GM23338 (cell line): ENCODE measurements around the gene LGALS13. TPM values are rescaled to one million over a fixed set of nuclear protein-coding genes. Genes with fewer than 3 reads are reported as not detected.
A peak's percentile ranks its signal among the peaks of the same experiment; 100 is the strongest.

Experiments
- ATAC-seq: fragments of 200-7000 bp; cut with Tn5 transposase; 3 replicates; pipeline ENCODE4 v1.9.1; 2020
- DNase-seq: peaks from one replicate; pipeline ENCODE4 v3.0.0-alpha.2; 2015; ENCODE audit warnings: low spot score
- H2AFZ ChIP-seq: fragments of 200-600 bp; sonication (generic); 2 replicates; pipeline ENCODE4 v1.8.0; 2016; ENCODE audit warnings: antibody characterized with exemption, mild to moderate bottlenecking, moderate library complexity
- H3F3A ChIP-seq: fragments of 200-600 bp; sonication (generic); replicated peaks from 2 replicates; pipeline ENCODE4 v1.8.0; 2017; ENCODE audit warnings: antibody characterized with exemption, mixed run types, low read depth
- H3K27ac ChIP-seq: fragments of 200-600 bp; sonication (generic); 2 replicates; pipeline ENCODE4 v1.6.1; 2016; ENCODE audit warnings: low read depth
- H3K27me3 ChIP-seq: fragments of 200-600 bp; sonication (generic); 2 replicates; pipeline ENCODE4 v1.8.0; 2016; ENCODE audit warnings: mild to moderate bottlenecking, mixed run types, moderate library complexity; ENCODE audit not compliant: insufficient read depth
- H3K36me3 ChIP-seq: fragments of 200-600 bp; sonication (generic); 2 replicates; pipeline ENCODE4 v1.8.0; 2016; ENCODE audit warnings: mild to moderate bottlenecking; ENCODE audit not compliant: insufficient read depth
- H3K4me1 ChIP-seq: fragments of 200-600 bp; sonication (generic); 2 replicates; pipeline ENCODE4 v1.8.0; 2016; ENCODE audit warnings: mild to moderate bottlenecking, moderate library complexity; ENCODE audit not compliant: insufficient read depth
- H3K4me2 ChIP-seq: fragments of 200-600 bp; sonication (generic); 2 replicates; pipeline ENCODE4 v1.7.1; 2017; ENCODE audit warnings: mixed run types
- H3K4me3 ChIP-seq: fragments of 200-600 bp; sonication (generic); 2 replicates; pipeline ENCODE4 v1.6.1; 2016; ENCODE audit warnings: mixed run types
- H3K79me2 ChIP-seq: fragments of 200-600 bp; sonication (generic); replicated peaks from 2 replicates; pipeline ENCODE4 v1.8.0; 2017; ENCODE audit warnings: mild to moderate bottlenecking; ENCODE audit not compliant: insufficient read depth
- H3K9me2 ChIP-seq: fragments of 200-600 bp; sonication (generic); 2 replicates; pipeline ENCODE4 v1.8.0; 2017; ENCODE audit not compliant: insufficient read depth
- H4K20me1 ChIP-seq: fragments of 200-600 bp; sonication (generic); replicated peaks from 2 replicates; pipeline ENCODE4 v1.8.0; 2017; ENCODE audit warnings: mild to moderate bottlenecking; ENCODE audit not compliant: insufficient read depth
- H3K27ac Mint-ChIP-seq: 2 replicates; pipeline ENCODE4 v1.8.0; 2020; ENCODE audit warnings: inconsistent platforms, mild to moderate bottlenecking, moderate library complexity, mixed read lengths
- H3K27me3 Mint-ChIP-seq: 3 replicates; pipeline ENCODE4 v1.8.0; 2022; ENCODE audit warnings: low read depth, mild to moderate bottlenecking, moderate library complexity, mixed read lengths, inconsistent platforms; ENCODE audit not compliant: insufficient read depth, poor library complexity
- H3K36me3 Mint-ChIP-seq: 3 replicates; pipeline ENCODE4 v1.8.0; 2021; ENCODE audit warnings: low read depth, mild to moderate bottlenecking, inconsistent platforms, moderate library complexity, mixed read lengths
- H3K4me1 Mint-ChIP-seq: 3 replicates; pipeline ENCODE4 v1.8.0; 2020; ENCODE audit warnings: mild to moderate bottlenecking, inconsistent platforms, mixed read lengths
- H3K4me3 Mint-ChIP-seq: 3 replicates; pipeline ENCODE4 v1.8.0; 2021; ENCODE audit warnings: moderate library complexity, mild to moderate bottlenecking, inconsistent platforms, mixed read lengths
- H3K9me3 Mint-ChIP-seq: 3 replicates; pipeline ENCODE4 v1.8.0; 2020; ENCODE audit warnings: moderate library complexity, mild to moderate bottlenecking, inconsistent platforms, mixed read lengths
- CREB1 ChIP-seq: fragments of 250-450 bp; sonication (Bioruptor Pico); IDR thresholded peaks from 2 replicates; pipeline ENCODE4 v1.5.0; 2020; ENCODE audit warnings: low read depth, mild to moderate bottlenecking, moderate library complexity
- CTCF ChIP-seq, 2 experiments: fragments of 200-600 bp in 1 of 2; sonication (generic) in 1 of 2; conservative IDR thresholded peaks; 2 replicates each; pipeline versions ENCODE4 v1.5.1 to v1.6.1; 2016 to 2017; ENCODE audit warnings: antibody characterized with exemption in 2 of 2, low read depth in 2 of 2, mild to moderate bottlenecking in 2 of 2, moderate library complexity in 1 of 2
- ETS1 ChIP-seq: IDR thresholded peaks from 2 replicates; pipeline ENCODE4 v1.6.1; 2016; ENCODE audit warnings: antibody characterized with exemption
- EZH2 ChIP-seq: fragments of 200-600 bp; sonication (generic); IDR thresholded peaks from one replicate; pipeline ENCODE4 v1.8.0; 2017; ENCODE audit warnings: antibody characterized with exemption, mild to moderate bottlenecking, low read depth; ENCODE audit not compliant: unreplicated experiment
- EZH2phosphoT487 ChIP-seq: fragments of 200-600 bp; sonication (generic); IDR thresholded peaks from one replicate; pipeline ENCODE4 v1.8.1; 2018; ENCODE audit warnings: antibody characterized with exemption; ENCODE audit not compliant: unreplicated experiment
- JUNB ChIP-seq: IDR thresholded peaks from one replicate; pipeline ENCODE4 v1.6.1; 2016; ENCODE audit warnings: antibody characterized with exemption; ENCODE audit not compliant: unreplicated experiment
- NANOG ChIP-seq: IDR thresholded peaks from 2 replicates; pipeline ENCODE4 v1.6.1; 2016; ENCODE audit warnings: antibody characterized with exemption, borderline replicate concordance
- POLR2AphosphoS5 ChIP-seq: IDR thresholded peaks from 2 replicates; pipeline ENCODE4 v1.6.1; 2016; ENCODE audit warnings: antibody characterized with exemption, low read depth
- REST ChIP-seq: IDR thresholded peaks from one replicate; pipeline ENCODE4 v1.6.1; 2018; ENCODE audit warnings: antibody characterized with exemption; ENCODE audit not compliant: unreplicated experiment
- STAT1 ChIP-seq: IDR thresholded peaks from one replicate; pipeline ENCODE4 v1.6.1; 2016; ENCODE audit warnings: antibody characterized with exemption; ENCODE audit not compliant: unreplicated experiment
- ZNF114 ChIP-seq: fragments of 250-450 bp; sonication (Bioruptor Pico); IDR thresholded peaks from 2 replicates; pipeline ENCODE4 v1.5.0; 2020; ENCODE audit warnings: mild to moderate bottlenecking, moderate library complexity
- ZNF331 ChIP-seq: fragments of 250-450 bp; sonication (Bioruptor Pico); IDR thresholded peaks from 2 replicates; pipeline ENCODE4 v1.5.0; 2020; ENCODE audit warnings: low read depth, mild to moderate bottlenecking, moderate library complexity
- ZNF462 ChIP-seq: fragments of 250-450 bp; sonication (Bioruptor Pico); IDR thresholded peaks from 2 replicates; pipeline ENCODE4 v1.5.0; 2020; ENCODE audit warnings: mild to moderate bottlenecking, moderate library complexity
- polyA plus RNA-seq: library from polyadenylated mRNA; unstranded; fragments of >200 nt; fragmentation: Nextera tagmentation; extraction: Ambion mirVana; gene quantifications from 2 replicates; pipeline ENCODE4 v1.2.1, GENCODE V29; 2016
- total RNA-seq: library from RNA; depleted of rRNA; stranded (reverse); fragments of >200 nt; shearing (Covaris generic); gene quantifications from 2 replicates; pipeline ENCODE4 v1.2.3, GENCODE V29; 2014

The LGALS13 gene
- total and polyA plus RNA-seq, 2 experiments from 2014 or later = not detected

GRCh38 chr19:39607021-39607420 lies 4.7 kb downstream of the LGALS13 start:
- no peak for ATAC-seq
- peaks cover 6% of the 10 kb centered on the region for H3K27me3 Mint-ChIP-seq

More at GRCh38 chr19:39607021-39607420, 4.7 kb downstream of the LGALS13 start:
- Histone ChIP-seq H3K4me2 (no peak overlapping the region), H3K9me2 (0 out of 2 replicates have a peak, but pooled peaks cover 8% of the 10 kb centered on the region), H3K79me2 (no peaks in the 10 kb centered on the region), H4K20me1 (no peaks in the 10 kb centered on the region), H3K36me3 (no peaks in the 10 kb centered on the region), H3K27ac (no peak overlapping the region), H3K27me3 (no peaks in the 10 kb centered on the region), H3F3A (no peaks in the 10 kb centered on the region), H2AFZ (peak overlapping the region; percentile 25; the same call in 1 of the 2 replicates), H3K4me3 (no peak overlapping the region), H3K4me1 (0 out of 2 replicates have a peak, but pooled peaks cover 11% of the 10 kb centered on the region)
- no peak for DNase-seq
- H3K4me3 Mint-ChIP-seq = no peak overlapping the region
- no peak for TF ChIP-seq ZNF331 (CRISPR knock-in tag)
- TF ChIP-seq CTCF (conservative IDR thresholded peaks at IDR 0.05; ENCODE audit: low read depth in 2 of 2) = no peak
- TF ChIP-seq EZH2 = no peak
- no peak for TF ChIP-seq JUNB
- no peak for TF ChIP-seq ETS1
- no peak for TF ChIP-seq REST
- TF ChIP-seq CREB1 (CRISPR knock-in tag) = no peak
- TF ChIP-seq ZNF462 (CRISPR knock-in tag) = no peak
- no peak for TF ChIP-seq STAT1
- no peak for TF ChIP-seq EZH2phosphoT487
- TF ChIP-seq POLR2AphosphoS5 = no peak
- TF ChIP-seq ZNF114 (CRISPR knock-in tag) = no peak
- no peak for TF ChIP-seq NANOG
- no peak overlapping the region; the same call in 1 of the 2 replicates for H3K27ac Mint-ChIP-seq
- H3K36me3 Mint-ChIP-seq = no peaks in the 10 kb centered on the region
- peaks cover 9% of the 10 kb centered on the region for H3K4me1 Mint-ChIP-seq
- H3K9me3 Mint-ChIP-seq = peaks cover 2% of the 10 kb centered on the region; the same call in 1 of the 3 replicates
